K562 (cell line): ENCODE results near the gene WIPF3. TPM values are rescaled to one million over a fixed set of nuclear protein-coding genes. Genes with fewer than 3 reads are reported as not detected.

Source experiments
- ATAC-seq: fragments of 200-7000 bp; cut with Tn5 transposase; 3 replicates; pipeline ENCODE4 v1.9.1; 2020; ENCODE audit warnings: moderate library complexity
- BruUV-seq: library from RNA; stranded (reverse); fragments of 400-500 nt; replicated peaks from 2 replicates; lab custom pipeline; 2021; lab: Mats Ljungman, UMichigan
- CTCF ChIA-PET: fragments of 300-600 bp; formaldehyde crosslinking; extraction: SDS; loops from one replicate; lab custom pipeline; 2021; ENCODE audit warnings: low intra/inter-chr PET ratio; lab: Yijun Ruan, JAX
- POLR2A ChIA-PET: fragments of 300-600, 350-650 bp; sonication (Branson Sonifier 250); formaldehyde crosslinking; extraction: SDS; loops from one replicate; lab custom pipeline; 2021; ENCODE audit warnings: antibody characterized with exemption, inconsistent platforms; lab: Yijun Ruan, JAX
- DNase-seq, 4 experiments: peaks; one replicate each; pipeline versions ENCODE4 v3.0.0 to v3.0.0-alpha.2; 2011 to 2018; ENCODE audit warnings: low spot score in 3 of 4, mixed read lengths in 3 of 4; ENCODE audit errors: extremely low read depth in 1 of 4
- FAIRE-seq: peaks from 2 replicates; lab custom pipeline; 2011; peaks lifted over from hg19 to GRCh38; lab: Jason Lieb, UNC
- H2AFZ ChIP-seq: 2 replicates; pipeline ENCODE4 v1.6.0; 2011; ENCODE audit warnings: low read depth, low read length, control low read depth, inconsistent platforms
- H3K27ac ChIP-seq: fragments of 200-600 bp; 3 replicates; pipeline ENCODE4 v1.8.0; 2011; ENCODE audit warnings: low read depth, mild to moderate bottlenecking, control low read depth, inconsistent platforms, low read length, moderate library complexity, mixed read lengths; ENCODE audit errors: extremely low read depth
- H3K27me3 ChIP-seq, 2 experiments: fragments of 300-600 bp in 1 of 2; 2 replicates in 1 of 2; 3 replicates in 1 of 2; pipeline versions ENCODE4 v1.6.0 to v1.8.0; 2011; ENCODE audit warnings: inconsistent platforms in 2 of 2, low read length in 2 of 2, mild to moderate bottlenecking in 1 of 2, mixed read lengths in 1 of 2, moderate library complexity in 1 of 2; ENCODE audit not compliant: control insufficient read depth in 2 of 2, insufficient read depth in 2 of 2
- H3K36me3 ChIP-seq: fragments of 300-600 bp; 3 replicates; pipeline ENCODE4 v1.8.0; 2011; ENCODE audit warnings: mild to moderate bottlenecking, low read length, inconsistent platforms; ENCODE audit not compliant: control insufficient read depth, insufficient read depth
- H3K4me1 ChIP-seq, 2 experiments: fragments of 200-600 bp in 1 of 2; replicated peaks in 1 of 2; 2 replicates in 1 of 2; 3 replicates in 1 of 2; pipeline versions ENCODE4 v1.5.1 to v1.8.0; 2011; ENCODE audit warnings: inconsistent platforms in 2 of 2, low read length in 2 of 2, mild to moderate bottlenecking in 1 of 2, mixed read lengths in 1 of 2, moderate library complexity in 1 of 2; ENCODE audit not compliant: control insufficient read depth in 2 of 2, insufficient read depth in 2 of 2
- H3K4me2 ChIP-seq: 2 replicates; pipeline ENCODE4 v1.6.1; 2011; ENCODE audit warnings: low read length, control low read depth, inconsistent platforms, mixed read lengths; ENCODE audit not compliant: insufficient read depth
- H3K4me3 ChIP-seq: fragments of 200-600 bp; sonication (generic), shearing (Covaris generic); 2 replicates; pipeline ENCODE4 v1.5.1; 2016; ENCODE audit warnings: control low read depth, inconsistent platforms
- H3K79me2 ChIP-seq: fragments of 200-600 bp; 3 replicates; pipeline ENCODE4 v1.8.0; 2011; ENCODE audit warnings: low read length, inconsistent platforms; ENCODE audit not compliant: control insufficient read depth, insufficient read depth
- H3K9ac ChIP-seq, 2 experiments: 2 replicates each; pipeline versions ENCODE4 v1.6.0 to v1.6.1; 2011; ENCODE audit warnings: low read depth in 2 of 2, low read length in 2 of 2, control low read depth in 1 of 2, inconsistent platforms in 1 of 2, mild to moderate bottlenecking in 1 of 2, mixed read lengths in 1 of 2; ENCODE audit not compliant: insufficient read depth in 1 of 2
- H3K9me1 ChIP-seq: one replicate; pipeline ENCODE4 v1.6.0; 2011; ENCODE audit warnings: inconsistent platforms, mild to moderate bottlenecking, low read length, moderate library complexity; ENCODE audit not compliant: control insufficient read depth, insufficient read depth
- H3K9me3 ChIP-seq: replicated peaks from 2 replicates; pipeline ENCODE4 v1.5.1; 2011; ENCODE audit warnings: low read depth, low read length, inconsistent platforms; ENCODE audit not compliant: control insufficient read depth, insufficient read depth
- H4K20me1 ChIP-seq: replicated peaks from 2 replicates; pipeline ENCODE4 v1.6.1; 2011; ENCODE audit warnings: low read length, inconsistent platforms, mixed read lengths; ENCODE audit not compliant: control insufficient read depth, insufficient read depth
- POLR3G ChIP-seq: IDR thresholded peaks from 2 replicates; pipeline ENCODE4 v1.6.1; 2011; ENCODE audit not compliant: insufficient read length, insufficient replicate concordance; ENCODE audit errors: extremely low read depth
- SIN3B ChIP-seq: fragments of 450-650 bp; IDR thresholded peaks from 2 replicates; pipeline ENCODE4 v1.6.1; 2017; ENCODE audit warnings: low read depth, mild to moderate bottlenecking, moderate library complexity
- SNRNP70 ChIP-seq: fragments of 200-400 bp; formaldehyde crosslinking; optimal IDR thresholded peaks from 2 replicates; pipeline ENCODE3; 2017; ENCODE audit warnings: low read depth, low read length
- ZNF24 ChIP-seq: fragments of 450-650 bp; IDR thresholded peaks from 2 replicates; pipeline ENCODE4 v1.6.1; 2016
- WGBS: fragments of 100-300 bp; shearing (Covaris generic); methylation state at CpG from one replicate; pipeline ENCODE4 v1.1.6; 2016; ENCODE audit warnings: low coverage, mixed read lengths; ENCODE audit not compliant: insufficient coverage; ENCODE audit errors: missing lambda C conversion rate; 5-methylcytosine and 5-hydroxymethylcytosine counted together
- in situ Hi-C: fragments of 300-500 bp; cut with MboI; formaldehyde crosslinking; loops from 4 replicates; pipeline ENCODE4 v1.15.0; 2018; ENCODE audit warnings: inconsistent platforms, mixed read lengths
- intact Hi-C: fragments of 100-400 bp; cut with micrococcal nuclease; formaldehyde crosslinking; loops from 2 replicates; pipeline ENCODE4 v1.14.2; 2022
- polyA plus RNA-seq, 8 experiments: library from polyadenylated mRNA; depleted of rRNA in 4 of 8; stranded (reverse) in 5 of 8; unstranded in 3 of 8; fragments of >200 nt; fragmentation: Nextera tagmentation in 2 of 8; fragmentation: Illumina TruSeq in 1 of 8; extraction: Ambion mirVana in 2 of 8; extraction: Trizol in 1 of 8; gene quantifications; 2 replicates each; pipeline versions ENCODE4 v1.2.1 to v1.2.3, GENCODE V29; 2011 to 2014; ENCODE audit warnings: inconsistent platforms in 1 of 8, missing spikeins in 1 of 8
- total RNA-seq, 7 experiments: library from RNA; depleted of rRNA in 6 of 7; stranded (reverse); fragments of >200 nt in 6 of 7; fragmentation: Illumina TruSeq in 2 of 7; extraction: Trizol in 2 of 7; gene quantifications; 2 replicates each; pipeline versions ENCODE4 v1.2.1 to v1.2.3, GENCODE V29; 2011 to 2021; ENCODE audit warnings: low replicate concordance in 1 of 7

WIPF3 gene
- total and polyA plus RNA-seq, 9 of the 15 experiments (the other 6 are each of a cell fraction or from before 2014, with no cell fraction given), result 0.18 to 3.2 (median 1.7) TPM

GRCh38 chr7:29809533-29810155 lies 3.3 kb downstream of the WIPF3 start:
- H3K4me1 ChIP-seq, result peaks cover 0 to 20% of the 10 kb centered on the region in 2 experiments; a peak in 3 of 5 replicates
- H3K27ac ChIP-seq, result no peak overlapping the region
- no peaks in the 10 kb centered on the region for H3K9me1 ChIP-seq
- H3K79me2 ChIP-seq, result no peaks in the 10 kb centered on the region
- no peak for DNase-seq
- in situ Hi-C loops (no loop called here), intact Hi-C loops (no loop called here)
- no peak overlapping the region for H3K4me2 ChIP-seq
- CTCF ChIA-PET, result no interaction called here
- H3K9ac ChIP-seq, result no peak overlapping the region
- POLR2A ChIA-PET, result interaction anchor here (0.6 kb wide), 1 partner anchor 36 kb away, joined by 3 read pairs; no protein-coding TSS in a partner anchor
- no peak for ATAC-seq
- no peak overlapping the region for H3K4me3 ChIP-seq
- no TSS peak for BruUV-seq
- no peaks in the 10 kb centered on the region for H3K36me3 ChIP-seq
- no peaks in the 10 kb centered on the region for H3K9me3 ChIP-seq
- no peak for FAIRE-seq
- 28% methylated on average over 11 of the region's 11 CpGs for WGBS
- TF ChIP-seq POLR3G (no peak), SIN3B (no peak)
- peaks cover 4% of the 10 kb centered on the region; the same call in 1 of the 2 replicates for H4K20me1 ChIP-seq
- H2AFZ ChIP-seq, result no peak overlapping the region
- peaks cover 0 to 15% of the 10 kb centered on the region in 2 experiments; a peak in 1 of 5 replicates for H3K27me3 ChIP-seq

GRCh38 chr7:29810297-29810696 lies 4.0 kb downstream of the WIPF3 start:
- peaks cover 0 to 15% of the 10 kb centered on the region in 2 experiments; a peak in 1 of 5 replicates for H3K27me3 ChIP-seq
- FAIRE-seq, result no peak
- peaks cover 4% of the 10 kb centered on the region; the same call in 1 of the 2 replicates for H4K20me1 ChIP-seq
- no peak for ATAC-seq
- H3K36me3 ChIP-seq, result no peaks in the 10 kb centered on the region
- BruUV-seq, result no TSS peak
- H3K79me2 ChIP-seq, result no peaks in the 10 kb centered on the region
- intact Hi-C loops (no loop called here), in situ Hi-C loops (no loop called here)
- H3K4me1 ChIP-seq, result peaks cover 0 to 20% of the 10 kb centered on the region in 2 experiments; a peak in 4 of 5 replicates
- H2AFZ ChIP-seq, result no peak overlapping the region
- peak; percentile 90 for TF ChIP-seq ZNF24
- no peak for TF ChIP-seq SNRNP70
- DNase-seq, result no peak
- POLR2A ChIA-PET, result no interaction called here
- H3K4me3 ChIP-seq, result no peak overlapping the region
- H3K9me1 ChIP-seq, result no peaks in the 10 kb centered on the region
- no peak overlapping the region for H3K9ac ChIP-seq
- CTCF ChIA-PET, result no interaction called here
- H3K4me2 ChIP-seq, result no peak overlapping the region
- no peaks in the 10 kb centered on the region for H3K9me3 ChIP-seq
- no peak overlapping the region for H3K27ac ChIP-seq
